H1 (cell line): ENCODE data around the gene ZMYND10. TPM values are rescaled to one million over a fixed set of nuclear protein-coding genes. Genes with fewer than 3 reads are reported as not detected.
A peak's percentile ranks its signal among the peaks of the same experiment; 100 is the strongest.

Experiments
- BRCA1 ChIP-seq: IDR thresholded peaks from 2 replicates; pipeline ENCODE4 v1.6.1; 2012; ENCODE audit warnings: low read depth, low read length, improper control_type of control experiment
- GTF2F1 ChIP-seq: IDR thresholded peaks from 2 replicates; pipeline ENCODE4 v1.6.1; 2012; ENCODE audit warnings: low read depth, low read length, improper control_type of control experiment, borderline replicate concordance
- KDM1A ChIP-seq: fragments of 200-600, 300-600 bp; sonication (generic); IDR thresholded peaks from 2 replicates; pipeline ENCODE4 v1.7.1; 2016; ENCODE audit warnings: mild to moderate bottlenecking, low read length, borderline replicate concordance
- KDM4A ChIP-seq: IDR thresholded peaks from one replicate; pipeline ENCODE4 v1.7.1; 2012; ENCODE audit warnings: low read depth, mild to moderate bottlenecking, moderate library complexity, low read length, inconsistent platforms; ENCODE audit not compliant: severe bottlenecking
- polyA plus RNA-seq, 7 experiments: library from polyadenylated mRNA; depleted of rRNA in 3 of 7; stranded (reverse) in 5 of 7; unstranded in 2 of 7; fragments of >200 nt in 5 of 7; fragments of 200-250 nt in 2 of 7; gene quantifications; 1 replicate in 5 of 7; 2 replicates in 1 of 7; 4 replicates in 1 of 7; pipeline versions ENCODE4 v1.2.1 to v1.2.3, GENCODE V29; 2011 to 2013; ENCODE audit warnings: missing spikeins in 2 of 7, mixed read lengths in 2 of 7
- total RNA-seq: library from RNA; stranded (reverse); fragmentation: NEBNext Ultra II Directional; extraction: Animal tissue kit (Norgen Biotek cat#: 25700); gene quantifications from 2 replicates; pipeline ENCODE4 v1.2.1, GENCODE V29; 2021

ZMYND10 gene
- total and polyA plus RNA-seq, 2 of the 8 experiments (the other 6 are each of a cell fraction or from before 2014, with no cell fraction given), result 0.56 to 0.79 TPM

DNA sequence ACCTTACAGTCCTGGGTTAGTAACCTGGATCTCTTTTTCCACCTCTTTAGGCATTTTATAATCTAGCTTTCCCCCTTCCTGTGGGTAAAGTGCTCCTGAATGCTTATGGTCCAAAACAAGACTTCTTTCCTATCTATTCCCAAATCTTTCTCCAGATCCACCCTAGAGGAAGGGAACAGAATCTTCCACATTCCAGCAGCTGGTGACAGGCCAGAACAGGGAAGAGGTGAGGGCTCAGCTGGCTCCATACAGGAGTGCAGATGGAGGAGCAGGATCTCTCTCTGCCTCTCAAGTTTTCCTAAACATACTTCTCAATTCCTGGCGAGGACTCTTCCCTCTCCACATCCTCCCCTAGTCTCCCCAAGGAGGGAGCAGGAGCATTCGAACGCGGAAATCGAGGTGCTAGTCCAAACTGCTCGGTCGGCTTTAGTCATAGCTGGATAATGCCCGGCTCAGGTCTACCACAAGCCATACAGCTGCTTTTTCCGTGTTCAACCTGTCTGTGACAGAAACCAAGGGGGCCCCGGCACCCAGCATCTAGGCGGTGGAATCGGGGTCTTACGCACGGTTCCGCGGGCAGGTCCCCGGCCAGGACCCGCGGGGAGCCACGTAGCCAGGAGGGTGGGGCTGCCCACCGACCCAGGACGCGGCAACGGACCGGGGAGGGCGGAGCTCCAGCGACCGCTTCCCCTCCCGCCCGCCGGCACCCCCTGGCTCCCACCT, 8.9 kb downstream of the ZMYND10 start (continued):
- TF ChIP-seq KDM4A, result peak; percentile 26
- TF ChIP-seq BRCA1, result no peak
- TF ChIP-seq GTF2F1, result no peak
- TF ChIP-seq KDM1A, result no peak
